H1 (cell line): ENCODE measurements around the gene BICRAL.
"Not testable (repeated sequence)": the region's sequence is repeated elsewhere in the genome, so short reads cannot be mapped to it uniquely, and the experiment has no call there.

Source experiments
- BRCA1 ChIP-seq: IDR thresholded peaks from 2 replicates; pipeline ENCODE4 v1.6.1; 2012; ENCODE audit warnings: low read depth, low read length, improper control_type of control experiment
- CHD2 ChIP-seq: IDR thresholded peaks from 2 replicates; pipeline ENCODE4 v1.6.1; 2012; ENCODE audit warnings: low read length, improper control_type of control experiment
- CTCF ChIP-seq, 3 experiments: IDR thresholded peaks; 1 replicate in 2 of 3; 2 replicates in 1 of 3; pipeline versions ENCODE4 v1.5.1 to v1.6.1; 2011; ENCODE audit warnings: low read length in 3 of 3, mild to moderate bottlenecking in 3 of 3, inconsistent platforms in 2 of 3, low read depth in 1 of 3, moderate library complexity in 1 of 3; ENCODE audit not compliant: insufficient read depth in 1 of 3; ENCODE audit errors: control extremely low read depth in 1 of 3
- EP300 ChIP-seq, 2 experiments: IDR thresholded peaks; 1 replicate in 1 of 2; 2 replicates in 1 of 2; pipeline ENCODE4 v1.6.1; 2011 to 2012; ENCODE audit warnings: low read depth in 2 of 2, low read length in 2 of 2, mild to moderate bottlenecking in 2 of 2, borderline replicate concordance in 1 of 2, inconsistent platforms in 1 of 2, moderate library complexity in 1 of 2
- MAFK ChIP-seq: IDR thresholded peaks from 2 replicates; pipeline ENCODE4 v1.6.1; 2012; ENCODE audit warnings: low read depth, mild to moderate bottlenecking, improper control_type of control experiment, low read length
- MAX ChIP-seq: IDR thresholded peaks from 2 replicates; pipeline ENCODE4 v1.6.1; 2012; ENCODE audit warnings: inconsistent platforms
- POLR2A ChIP-seq, 2 experiments: IDR thresholded peaks; 1 replicate in 1 of 2; 2 replicates in 1 of 2; pipeline ENCODE4 v1.6.1; 2011; ENCODE audit warnings: low read depth in 2 of 2, low read length in 2 of 2, mild to moderate bottlenecking in 2 of 2; ENCODE audit errors: control extremely low read depth in 1 of 2
- RAD21 ChIP-seq, 2 experiments: IDR thresholded peaks in 1 of 2; conservative IDR thresholded peaks in 1 of 2; 2 replicates each; pipeline ENCODE4 v1.6.1; 2011; ENCODE audit warnings: low read depth in 2 of 2, low read length in 2 of 2, improper control_type of control experiment in 1 of 2, inconsistent platforms in 1 of 2, mild to moderate bottlenecking in 1 of 2, moderate library complexity in 1 of 2
- USF2 ChIP-seq: IDR thresholded peaks from 2 replicates; pipeline ENCODE4 v1.6.1; 2011; ENCODE audit warnings: low read length, improper control_type of control experiment
- ZNF274 ChIP-seq: IDR thresholded peaks from 2 replicates; pipeline ENCODE4 v1.7.0; 2012; ENCODE audit warnings: low read length, borderline replicate concordance; ENCODE audit errors: extremely low read depth

DNA sequence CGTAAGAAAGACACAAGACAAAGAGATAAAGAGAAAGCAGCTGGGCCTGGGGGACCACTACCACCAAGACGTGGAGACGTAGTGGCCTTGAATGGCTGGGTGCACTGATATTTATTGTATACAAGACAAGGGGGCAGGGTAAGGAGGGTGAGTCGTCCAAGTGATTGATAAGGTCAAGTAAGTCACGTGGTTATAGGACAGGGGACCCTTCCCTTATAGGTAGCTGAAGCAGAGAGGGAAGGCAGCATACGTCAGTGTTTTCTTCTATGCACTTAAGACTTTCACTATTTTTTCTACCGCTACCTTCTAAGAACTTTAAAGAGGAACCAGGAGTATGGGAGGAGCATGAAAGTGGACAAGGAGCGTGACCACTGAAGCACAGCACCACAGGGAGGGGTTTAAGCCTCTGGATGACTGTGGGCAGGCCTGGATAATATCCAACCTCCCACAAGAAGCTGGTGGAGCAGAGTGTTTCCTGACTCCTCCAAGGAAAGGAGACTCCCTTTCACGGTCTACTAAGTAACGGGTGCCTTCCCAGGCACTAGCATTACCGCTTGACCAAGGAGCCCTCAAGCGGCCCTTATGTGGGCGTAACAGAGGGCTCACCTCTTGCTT, 47.9 kb upstream of the BICRAL start:
- TF ChIP-seq POLR2A (IDR thresholded peaks at IDR 0.05; ENCODE audit: control extremely low read depth in 1 of 2, low read depth in 2 of 2, low read length in 2 of 2); CHD2; USF2; CTCF (IDR thresholded peaks at IDR 0.05; ENCODE audit: control extremely low read depth in 1 of 3, insufficient read depth in 1 of 3, low read depth in 1 of 3, low read length in 3 of 3); MAFK; ZNF274; MAX; BRCA1; RAD21 (IDR thresholded peaks at IDR 0.05 in 1 of 2, conservative IDR thresholded peaks at IDR 0.05 in 1 of 2; ENCODE audit: low read depth in 2 of 2, low read length in 2 of 2); EP300 (IDR thresholded peaks at IDR 0.05; ENCODE audit: borderline replicate concordance in 1 of 2, low read depth in 2 of 2, low read length in 2 of 2): not testable (repeated sequence)
